GM19328 (cell line): ENCODE data around the gene ZNG1F.
"Not testable (repeated sequence)": the region's sequence is repeated elsewhere in the genome, so short reads cannot be mapped to it uniquely, and the experiment has no call there.

Source experiments
- ATAC-seq: cut with Tn5 transposase; IDR thresholded peaks from one replicate; pipeline ENCODE4 v1.9.1; 2021; ENCODE audit warnings: mild to moderate bottlenecking, moderate library complexity; ENCODE audit not compliant: unreplicated experiment

The ZNG1F gene

DNA sequence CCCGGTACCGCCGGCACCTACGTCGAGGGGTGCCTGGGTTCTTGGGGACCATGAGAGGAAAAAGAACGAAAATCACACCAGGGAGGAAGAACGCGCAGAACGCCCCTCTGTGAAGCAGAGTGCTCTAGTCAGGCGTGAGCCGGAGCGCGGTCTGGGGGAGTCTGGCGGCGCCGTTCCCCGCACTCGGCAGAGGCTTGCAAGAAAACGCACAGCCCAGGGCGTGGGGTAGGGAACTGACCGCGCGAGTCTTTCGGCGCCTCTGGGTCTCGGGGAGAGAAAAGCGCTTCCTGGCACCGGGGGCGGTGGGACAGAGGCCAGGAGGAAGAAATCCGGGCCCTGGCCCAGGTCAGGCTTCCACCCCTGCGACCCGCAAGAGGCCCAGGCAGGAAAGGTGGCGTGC is 65.3 kb downstream of the ZNG1F start:
- not testable (repeated sequence) for ATAC-seq

DNA sequence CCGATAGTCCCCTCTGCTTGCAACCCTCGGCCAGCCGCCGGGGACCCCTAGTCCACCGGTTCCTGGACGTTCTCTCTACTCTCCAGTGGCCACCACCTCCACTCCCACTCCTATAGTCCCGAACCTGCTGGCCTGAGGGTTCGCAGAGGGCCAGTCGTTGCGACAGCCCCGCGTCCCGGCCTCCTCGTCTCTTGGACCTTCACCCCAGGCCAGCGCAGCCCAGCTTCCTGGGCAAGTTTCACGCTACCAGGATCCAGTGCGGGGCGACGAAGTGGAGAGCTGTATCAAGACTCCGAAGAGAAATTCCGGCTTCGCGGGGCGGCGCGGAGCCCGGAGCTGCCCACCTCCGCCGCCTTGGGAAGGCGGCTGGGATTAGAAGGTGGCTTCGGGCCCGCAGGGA is 65.7 kb downstream of the ZNG1F start:
- ATAC-seq = not testable (repeated sequence)

DNA sequence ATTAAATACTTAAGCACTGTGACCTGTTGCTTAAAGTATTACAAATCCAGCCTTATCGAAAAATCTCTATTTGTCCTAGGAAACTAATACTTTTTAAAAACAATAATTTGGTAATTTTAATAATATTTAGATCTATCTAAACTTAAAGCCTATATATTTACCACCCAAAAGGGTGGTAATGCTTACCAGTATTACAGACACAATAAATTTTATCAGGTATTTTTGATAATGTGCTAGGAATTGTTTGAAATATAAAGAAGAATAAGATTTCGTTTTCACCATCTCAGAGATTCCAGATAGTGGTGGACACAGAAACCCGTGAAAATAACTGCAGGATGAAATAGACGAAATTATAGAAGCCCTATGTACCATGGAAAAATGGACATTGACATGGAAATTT is 68.4 kb downstream of the ZNG1F start:
- ATAC-seq = not testable (repeated sequence)

DNA sequence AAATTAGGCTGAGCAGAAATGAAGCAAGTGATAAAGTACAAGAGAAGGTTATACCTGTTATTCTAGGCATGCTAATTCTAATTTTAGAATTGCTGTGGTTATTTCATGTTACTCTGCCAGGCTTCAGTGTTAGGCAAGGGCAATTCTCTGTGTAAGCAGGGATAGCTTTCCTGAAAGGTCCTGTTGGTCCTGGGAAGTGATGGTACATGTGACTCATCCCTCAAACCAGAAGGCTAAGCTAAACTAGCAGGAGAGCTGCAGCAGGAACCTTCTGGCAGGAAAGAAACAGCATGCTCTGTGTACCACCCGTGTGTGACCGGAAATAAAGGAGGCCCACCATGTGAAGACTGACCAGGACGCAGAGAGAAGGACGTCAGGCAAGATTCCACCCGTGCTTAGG is 69.4 kb downstream of the ZNG1F start:
- ATAC-seq = not testable (repeated sequence)

DNA sequence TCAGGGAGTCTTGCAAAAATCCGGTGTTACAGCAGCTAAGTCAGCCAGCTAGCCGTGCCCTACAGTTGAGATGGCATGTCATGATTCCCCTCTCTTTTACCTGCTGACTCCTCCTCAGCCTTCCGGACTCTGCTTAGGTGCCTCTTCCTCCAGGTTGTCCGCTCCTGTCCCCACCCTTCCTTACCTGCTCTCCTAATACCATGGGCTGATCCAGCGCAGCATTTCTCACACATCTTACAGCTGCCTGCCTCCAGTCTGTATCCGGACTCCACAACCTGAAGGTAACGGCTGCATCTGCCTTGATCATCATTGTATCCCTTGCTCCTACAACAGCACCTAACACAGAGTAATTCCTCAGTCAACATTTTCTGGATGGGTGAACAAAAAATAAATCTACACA is 69.8 kb downstream of the ZNG1F start:
- ATAC-seq = not testable (repeated sequence)

DNA sequence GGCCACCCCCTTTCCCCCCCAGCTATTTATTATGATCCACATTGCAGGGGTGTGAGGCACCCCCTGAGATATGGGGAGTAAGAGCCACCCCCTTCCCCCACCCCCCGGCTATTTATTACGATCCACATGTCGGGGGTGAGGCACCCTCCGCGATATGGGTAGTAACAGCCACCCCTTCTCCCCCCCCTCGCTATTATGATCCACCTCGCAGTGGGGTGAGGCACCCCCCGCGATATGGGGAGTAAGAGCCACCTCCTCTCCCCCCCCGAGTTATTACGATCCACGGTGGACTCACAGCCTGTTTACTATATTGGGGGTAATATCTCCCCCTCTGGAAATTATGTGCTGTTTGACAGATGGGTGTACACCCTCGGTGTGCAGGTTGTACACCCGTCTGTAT is 75.8 kb downstream of the ZNG1F start:
- not testable (repeated sequence) for ATAC-seq

DNA sequence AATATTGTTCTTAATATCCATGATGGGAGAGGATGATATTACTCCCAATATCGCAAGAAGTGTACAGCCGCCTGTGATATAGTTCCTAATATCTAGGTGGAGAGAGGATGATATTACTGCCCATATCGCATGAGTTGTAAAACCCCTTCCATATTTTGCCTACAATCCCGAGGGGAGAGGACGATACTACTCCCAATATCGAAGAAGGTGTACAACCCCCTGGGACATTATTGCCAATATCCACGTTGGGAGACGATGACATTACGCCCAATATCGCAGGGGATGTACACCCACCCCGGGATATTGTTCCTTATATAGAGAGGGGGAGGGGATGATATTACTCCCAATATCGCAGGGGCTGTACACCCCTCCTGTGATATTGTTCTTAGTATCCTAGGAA is 77.7 kb downstream of the ZNG1F start:
- not testable (repeated sequence) for ATAC-seq

DNA sequence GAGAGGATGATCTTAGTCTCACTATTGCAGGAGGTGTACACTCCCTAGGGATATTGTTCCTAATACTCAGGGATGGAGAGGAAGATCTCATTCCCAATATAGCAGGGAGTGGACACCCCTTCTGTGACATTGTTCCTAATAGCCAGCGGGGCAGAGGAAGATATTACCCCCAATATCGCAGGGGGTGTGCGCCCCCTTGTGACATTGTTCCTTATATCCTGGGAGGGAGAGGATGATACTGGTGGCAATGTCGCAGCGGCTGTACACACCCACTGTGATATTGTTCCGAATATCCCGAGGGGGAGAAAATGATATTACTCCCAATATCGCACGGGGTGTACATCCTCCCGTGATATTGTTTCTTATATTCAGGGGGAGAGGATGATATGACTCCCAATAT is 78.2 kb downstream of the ZNG1F start:
- ATAC-seq = not testable (repeated sequence)

DNA sequence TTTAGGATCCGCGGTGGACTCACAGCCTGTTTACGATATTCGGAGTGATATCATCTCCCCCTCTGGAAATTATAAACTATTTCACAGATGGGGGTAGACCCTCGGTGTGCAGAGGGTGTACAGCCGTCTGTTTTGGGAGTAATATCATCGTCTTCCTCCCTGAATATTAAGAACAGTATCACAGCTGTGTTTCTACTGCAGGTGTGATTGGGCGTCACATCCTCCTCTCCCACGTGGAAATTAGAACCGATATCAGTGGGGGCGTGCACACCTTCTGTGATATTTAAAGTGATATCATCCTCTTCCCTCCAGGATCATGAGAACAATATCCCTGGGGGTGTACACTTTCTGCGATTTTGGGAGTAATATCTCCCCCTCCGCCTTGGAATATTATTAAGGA is 79.9 kb downstream of the ZNG1F start:
- ATAC-seq = not testable (repeated sequence)

DNA sequence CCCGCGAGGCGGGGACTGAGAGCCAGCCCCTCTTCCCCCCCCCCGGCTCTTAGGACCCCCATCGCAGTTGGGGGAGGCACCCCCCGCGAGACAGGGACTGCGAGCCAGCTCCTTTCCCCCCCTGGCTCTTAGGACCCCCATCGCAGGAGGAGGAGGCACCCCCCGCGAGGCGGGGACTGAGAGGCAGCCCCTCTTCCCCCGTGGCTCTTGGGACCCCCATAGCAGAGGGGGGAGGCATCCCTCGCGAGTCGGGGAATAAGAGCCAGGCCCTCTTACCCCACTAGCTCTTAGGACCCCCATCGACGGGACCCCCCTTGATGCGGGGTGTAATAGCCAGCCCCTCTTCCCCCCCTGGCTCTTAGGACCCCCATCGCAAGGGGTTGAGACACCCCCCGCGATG is 80.3 kb downstream of the ZNG1F start:
- not testable (repeated sequence) for ATAC-seq

DNA sequence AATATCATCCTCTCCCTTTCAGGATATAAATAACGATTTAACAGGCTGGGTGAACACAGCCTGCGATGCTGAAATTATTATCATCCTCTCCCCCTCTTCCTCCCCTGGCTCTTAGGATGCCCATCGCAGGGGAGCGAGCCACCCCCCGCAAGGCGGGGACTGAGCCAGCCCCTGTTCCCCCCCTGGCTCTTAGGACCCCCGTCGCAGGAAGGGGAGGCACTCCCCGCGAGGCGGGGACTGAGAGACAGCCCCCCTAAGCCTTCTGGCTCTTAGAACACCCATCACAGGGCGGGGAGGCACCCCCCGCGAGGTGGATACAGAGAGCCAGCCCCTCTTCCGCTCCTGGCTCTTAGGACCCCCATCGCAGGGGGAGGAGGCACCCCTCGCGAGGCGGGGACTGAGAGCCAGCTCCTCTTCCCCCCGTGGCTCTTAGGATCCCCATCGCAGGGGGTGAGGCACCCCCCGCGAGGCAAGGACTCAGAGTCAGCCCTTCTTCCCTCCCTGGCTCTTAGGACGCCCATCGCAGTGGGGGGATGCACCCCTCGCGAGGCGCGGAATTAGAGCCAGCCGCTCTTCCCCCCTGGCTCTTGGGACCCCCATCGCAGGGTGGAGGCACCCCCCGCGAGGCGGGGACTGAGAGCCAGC is 82.5 kb downstream of the ZNG1F start:
- ATAC-seq = not testable (repeated sequence)

DNA sequence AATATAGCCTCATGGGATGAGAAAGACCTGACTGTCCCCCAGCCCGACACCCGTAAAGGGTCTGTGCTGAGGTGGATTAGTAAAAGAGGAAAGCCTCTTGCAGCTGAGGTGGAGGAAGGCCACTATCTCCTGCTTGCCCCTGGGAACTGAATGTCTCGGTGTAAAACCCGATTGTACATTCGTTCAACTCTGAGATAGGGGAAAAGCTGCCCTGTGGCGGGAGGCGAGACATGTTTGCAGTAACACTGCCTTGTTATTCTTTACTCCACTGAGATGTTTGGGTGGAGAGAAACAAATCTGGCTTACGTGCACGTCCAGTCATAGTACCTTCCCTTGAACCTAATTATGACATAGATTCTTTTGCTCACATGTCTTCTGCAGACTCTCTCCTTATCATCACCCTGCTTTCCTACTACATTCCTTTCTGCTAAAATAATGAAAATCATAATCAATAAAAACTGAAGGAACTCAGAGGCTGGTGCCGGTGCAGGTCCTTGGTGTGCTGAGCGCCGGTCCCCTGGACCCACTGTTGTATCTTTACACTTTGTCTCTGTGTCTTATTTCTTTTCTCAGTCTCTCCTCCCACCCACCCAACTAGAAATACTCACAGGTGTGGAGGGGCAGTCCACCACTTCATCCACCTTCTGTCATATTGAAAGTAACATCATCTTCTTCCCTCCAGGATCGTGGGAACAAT is 83.4 kb downstream of the ZNG1F start:
- ATAC-seq = not testable (repeated sequence)

DNA sequence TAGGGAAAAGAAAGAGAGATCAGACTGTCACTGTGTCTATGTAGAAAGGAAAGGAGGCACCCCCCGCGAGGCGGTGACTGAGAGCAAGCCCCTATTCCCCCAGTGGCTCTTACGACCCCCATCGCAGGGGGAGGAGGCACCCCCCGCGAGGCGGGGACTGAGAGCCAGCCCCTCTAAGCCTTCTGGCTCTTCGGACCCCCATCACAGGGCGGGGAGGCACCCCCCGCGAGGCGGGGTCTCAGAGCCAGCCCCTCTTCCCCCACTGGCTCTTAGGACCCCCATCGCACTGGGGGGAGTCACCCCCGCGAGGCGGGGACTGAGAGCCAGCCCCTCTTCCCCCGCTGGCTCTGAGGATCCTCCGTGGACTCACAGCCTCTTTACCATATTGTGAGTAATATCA is 84.6 kb downstream of the ZNG1F start:
- not testable (repeated sequence) for ATAC-seq

DNA sequence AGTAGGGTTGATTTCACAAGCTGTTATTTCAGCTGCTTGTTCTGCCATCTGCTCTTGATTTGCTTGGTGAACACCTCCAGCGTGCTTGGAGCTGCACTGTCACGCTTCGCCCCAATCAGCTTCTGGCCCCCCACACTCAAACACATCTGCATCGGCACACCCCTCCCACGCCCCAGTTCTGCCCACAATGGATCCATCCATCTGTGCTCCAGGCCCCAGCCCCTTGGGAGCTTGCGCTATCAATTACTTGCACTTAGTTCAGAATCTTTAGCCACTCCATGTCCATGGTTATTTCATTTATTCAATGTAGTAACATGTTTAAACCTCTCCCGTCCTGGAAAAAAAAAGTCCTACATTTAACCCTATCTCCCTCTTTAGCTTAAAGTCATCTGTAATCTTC is 88.6 kb downstream of the ZNG1F start:
- ATAC-seq = not testable (repeated sequence)

DNA sequence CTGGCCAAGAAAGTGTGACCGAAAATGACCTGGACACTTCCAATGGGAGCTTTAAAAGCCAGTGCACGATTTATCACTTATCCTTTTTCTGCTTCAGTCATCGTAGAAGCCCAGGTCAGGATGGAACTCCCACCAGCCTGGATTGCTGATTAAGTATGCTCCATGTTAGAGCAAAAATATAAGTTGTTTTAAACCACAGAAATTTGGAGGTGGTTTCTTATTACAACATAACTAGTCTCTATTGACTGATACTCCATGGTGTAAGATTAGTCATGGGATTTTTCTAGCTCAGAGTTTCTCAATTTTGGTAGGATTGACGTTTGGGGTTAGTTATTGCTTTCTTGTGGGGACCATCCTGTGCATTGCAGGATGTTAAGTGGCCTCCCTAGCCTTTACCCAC is 90.4 kb downstream of the ZNG1F start:
- not testable (repeated sequence) for ATAC-seq

DNA sequence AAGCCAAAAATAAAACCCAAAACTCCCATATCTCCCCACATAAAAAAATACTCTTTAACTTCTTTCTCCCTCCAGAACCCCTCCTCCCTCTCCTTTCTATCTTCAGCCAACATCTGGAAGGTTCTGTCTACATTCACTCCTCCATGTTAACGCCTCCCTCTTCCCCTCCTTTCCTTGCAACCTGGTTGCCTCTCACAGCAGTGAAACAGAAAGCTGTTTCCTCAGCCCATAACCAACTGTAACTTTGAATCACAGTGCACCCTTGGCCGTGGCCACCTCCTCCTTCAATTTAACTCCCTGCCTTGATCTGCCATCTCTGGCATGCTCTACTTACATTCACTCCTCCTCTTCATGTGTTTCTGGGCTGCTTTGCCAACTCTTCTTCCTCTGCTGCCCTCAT is 94.1 kb downstream of the ZNG1F start:
- ATAC-seq = not testable (repeated sequence)

DNA sequence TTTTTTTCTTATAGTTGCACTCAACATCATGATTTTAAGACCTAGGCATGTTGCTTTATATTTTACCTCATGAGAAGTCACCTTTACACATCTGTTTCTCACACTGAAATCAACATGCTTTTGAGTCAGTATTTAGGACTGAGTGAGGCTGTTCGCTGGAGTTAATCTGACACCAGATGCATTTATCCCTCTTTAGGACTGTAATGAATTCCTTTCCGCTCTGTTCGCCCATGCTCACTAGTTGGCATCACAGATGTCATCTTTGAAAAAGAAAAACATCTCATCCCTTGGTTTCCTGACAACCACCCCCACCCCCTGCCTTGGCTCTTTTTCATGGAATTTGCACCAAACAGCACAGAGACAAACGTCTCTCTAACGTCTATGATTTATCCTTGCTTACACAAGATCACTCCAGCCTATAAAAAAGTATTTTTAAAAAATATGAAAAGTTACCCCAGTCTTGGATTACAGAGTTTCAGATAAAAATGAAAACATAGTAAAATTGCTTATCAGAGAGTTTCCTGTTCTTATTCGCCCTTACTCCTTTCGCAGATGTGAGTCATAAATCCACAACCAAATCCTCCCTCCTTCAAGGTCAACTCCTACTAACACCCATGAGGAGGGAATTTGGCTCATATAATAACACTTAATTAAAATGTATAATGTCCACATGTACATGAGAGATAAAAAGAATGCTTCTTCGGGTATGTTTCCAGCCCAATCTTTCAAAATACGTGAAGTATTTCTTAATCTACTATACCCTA is 94.9 kb downstream of the ZNG1F start:
- not testable (repeated sequence) for ATAC-seq

DNA sequence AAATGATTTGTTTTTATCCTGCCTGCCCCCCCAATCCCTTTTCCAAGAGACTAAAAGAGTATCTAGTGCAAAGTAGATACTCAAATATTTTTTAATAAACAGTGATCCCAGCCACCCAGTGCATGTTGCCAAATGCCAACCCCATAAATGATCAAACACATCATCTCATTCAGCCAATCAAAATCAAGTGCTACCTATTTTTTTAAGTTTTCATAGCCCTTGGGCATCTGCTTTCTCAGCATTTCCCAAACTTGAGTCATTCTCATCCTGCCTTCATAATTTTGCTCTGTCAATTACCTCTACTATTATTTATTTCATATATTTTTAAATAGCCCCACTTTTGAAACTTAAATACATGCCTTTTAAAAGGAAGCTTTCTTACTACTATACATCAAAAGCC is 98.2 kb downstream of the ZNG1F start:
- not testable (repeated sequence) for ATAC-seq

DNA sequence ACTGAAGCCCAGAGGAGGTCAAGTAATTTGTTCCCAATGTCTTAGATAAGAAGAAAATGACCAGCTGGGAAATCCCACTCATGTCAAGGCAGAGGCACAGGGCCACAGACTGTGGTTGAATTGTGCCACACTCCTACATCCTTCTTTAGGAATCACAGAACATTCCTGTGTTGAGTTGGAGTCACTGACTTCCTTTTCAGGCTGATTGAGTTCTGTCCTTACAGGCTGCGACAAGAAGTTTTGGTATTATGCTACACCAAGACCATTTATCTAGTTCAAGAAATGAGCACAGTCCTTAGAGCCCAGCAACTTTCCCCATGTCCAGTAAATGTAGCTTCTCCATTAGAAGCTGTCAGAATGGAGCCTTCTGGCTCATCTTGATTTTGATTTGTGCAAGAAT is 98.7 kb downstream of the ZNG1F start:
- ATAC-seq = not testable (repeated sequence)

DNA sequence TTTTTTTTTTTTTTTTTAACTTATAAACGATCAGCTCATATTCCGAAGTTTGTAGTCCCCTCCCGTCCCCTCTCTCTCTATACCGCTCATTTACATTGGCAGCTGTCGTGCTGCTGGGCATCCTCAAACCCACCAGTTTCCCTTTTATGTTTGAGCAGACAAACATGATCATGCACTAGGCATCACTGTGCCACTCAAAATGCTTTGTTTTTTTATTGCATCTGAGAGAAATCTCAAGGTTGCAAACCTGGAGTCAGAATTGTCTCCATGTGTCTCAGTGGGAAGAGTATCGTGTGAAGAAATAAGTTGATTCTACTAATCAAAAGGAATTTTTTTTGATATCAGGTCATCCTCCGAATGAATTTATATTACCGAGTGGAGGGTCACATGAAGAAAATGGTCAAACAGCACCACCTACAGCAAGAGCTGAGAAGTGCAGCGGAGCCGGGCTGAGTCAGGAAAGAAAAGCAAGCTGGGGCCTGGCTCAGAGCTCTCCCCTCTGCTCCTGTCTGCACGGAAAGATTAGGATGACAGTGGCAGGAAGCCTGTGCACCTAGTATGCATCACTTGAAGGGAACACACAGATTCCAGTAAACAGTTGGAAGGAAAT is 100.6 kb downstream of the ZNG1F start:
- ATAC-seq = peak; percentile 53

DNA sequence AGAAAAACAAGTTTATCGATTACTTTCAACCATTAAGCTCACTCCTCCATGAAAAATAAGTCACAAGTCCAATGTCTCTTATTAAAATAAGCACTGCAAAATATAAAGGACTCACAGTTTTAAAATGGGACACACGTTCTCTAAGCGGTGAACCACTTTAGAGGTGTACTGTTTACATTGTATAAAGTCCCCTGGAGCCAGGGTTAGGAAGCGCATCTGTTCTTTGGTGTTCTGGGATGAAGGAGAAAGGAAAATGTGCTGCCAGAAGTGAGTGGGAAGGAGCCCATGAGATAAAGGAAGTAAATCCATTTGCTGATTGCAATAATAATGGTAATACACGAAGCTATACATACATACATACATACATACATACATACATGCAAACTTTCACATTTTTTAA is 101.2 kb downstream of the ZNG1F start:
- not testable (repeated sequence) for ATAC-seq
